ENCODE results near the gene GLI2.

DNA sequence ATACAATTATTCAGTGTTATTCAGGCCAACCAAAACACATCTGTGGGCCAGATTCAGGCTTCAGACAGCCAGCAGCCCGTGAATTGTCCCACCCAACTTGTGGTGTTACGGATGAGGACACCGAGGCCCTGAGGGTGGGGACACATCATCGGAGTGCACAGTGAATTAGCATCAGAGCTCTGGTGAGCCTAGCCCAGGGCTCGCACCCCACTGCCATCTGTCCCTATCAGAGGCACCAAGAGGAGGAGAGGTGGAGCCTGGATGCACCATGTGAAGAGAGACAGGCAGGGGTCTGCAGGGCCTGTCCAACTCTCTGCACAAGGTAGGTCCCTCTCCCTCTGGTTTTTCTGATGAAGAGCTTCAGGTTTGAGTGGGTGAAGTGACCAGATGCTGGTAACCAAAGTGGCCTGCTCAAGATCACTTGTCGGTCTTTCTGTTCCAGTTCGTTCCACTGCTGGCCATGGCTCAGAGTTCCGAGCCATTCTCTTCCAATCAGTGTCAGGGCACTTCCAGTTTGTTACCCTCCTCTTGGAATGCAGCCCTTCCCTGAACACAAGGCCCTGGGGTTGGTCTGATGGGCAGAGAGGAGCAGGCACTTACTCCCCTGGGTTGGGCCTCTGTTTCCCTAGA is 14.8 kb upstream of the GLI2 start:
- TF ChIP-seq POLR2A (IDR thresholded peaks at IDR 0.05) (no peak), CTCF (IDR thresholded peaks at IDR 0.05) (no peak)

Measured in right lobe of liver (tissue), 4 donors.